HUES48 (cell line): Measurements from ENCODE around the gene TNNC1.

Experiments
- H3K27ac ChIP-seq: one replicate; pipeline ENCODE4 v1.7.0; 2013; ENCODE audit warnings: low read depth, low read length, inconsistent platforms
- H3K27me3 ChIP-seq: 2 replicates; pipeline ENCODE4 v1.6.1; 2013; ENCODE audit warnings: mild to moderate bottlenecking, low read length; ENCODE audit not compliant: control insufficient read depth, insufficient read depth
- H3K36me3 ChIP-seq: 2 replicates; pipeline ENCODE4 v1.6.1; 2013; ENCODE audit warnings: low read length; ENCODE audit not compliant: control insufficient read depth, insufficient read depth
- H3K4me1 ChIP-seq: 2 replicates; pipeline ENCODE4 v1.6.1; 2013; ENCODE audit warnings: mild to moderate bottlenecking, low read length; ENCODE audit not compliant: control insufficient read depth, insufficient read depth
- H3K4me3 ChIP-seq: 2 replicates; pipeline ENCODE4 v1.5.1; 2013; ENCODE audit warnings: mild to moderate bottlenecking, low read depth, low read length
- H3K9ac ChIP-seq: 2 replicates; pipeline ENCODE4 v1.6.1; 2013; ENCODE audit warnings: mild to moderate bottlenecking, low read depth, low read length, moderate library complexity
- H3K9me3 ChIP-seq: 2 replicates; pipeline ENCODE4 v1.6.1; 2013; ENCODE audit warnings: low read length; ENCODE audit not compliant: control insufficient read depth, insufficient read depth

The TNNC1 gene

GRCh38 chr3:52402101-52402521 lies 51.7 kb downstream of the TNNC1 start:
- no peaks in the 10 kb centered on the region for H3K27me3 ChIP-seq
- peaks cover 69% of the 10 kb centered on the region for H3K36me3 ChIP-seq
- H3K4me1 ChIP-seq, result no peaks in the 10 kb centered on the region
- no peaks in the 10 kb centered on the region for H3K9me3 ChIP-seq
- no peak overlapping the region for H3K9ac ChIP-seq
- H3K27ac ChIP-seq, result no peak overlapping the region
- H3K4me3 ChIP-seq, result no peak overlapping the region

GRCh38 chr3:52401551-52401950 lies 52.3 kb downstream of the TNNC1 start:
- Histone ChIP-seq H3K4me1 (no peaks in the 10 kb centered on the region), H3K36me3 (peaks cover 63% of the 10 kb centered on the region), H3K4me3 (no peak overlapping the region), H3K9me3 (no peaks in the 10 kb centered on the region), H3K27ac (no peak overlapping the region), H3K9ac (no peak overlapping the region), H3K27me3 (no peaks in the 10 kb centered on the region)
